ENCODE data around the gene CD40LG. TPM values are rescaled to one million over a fixed set of nuclear protein-coding genes. Genes with fewer than 3 reads are reported as not detected.

Gene CD40LG
- polyA plus RNA-seq, 1 donor from 2014 or later: not detected

DNA sequence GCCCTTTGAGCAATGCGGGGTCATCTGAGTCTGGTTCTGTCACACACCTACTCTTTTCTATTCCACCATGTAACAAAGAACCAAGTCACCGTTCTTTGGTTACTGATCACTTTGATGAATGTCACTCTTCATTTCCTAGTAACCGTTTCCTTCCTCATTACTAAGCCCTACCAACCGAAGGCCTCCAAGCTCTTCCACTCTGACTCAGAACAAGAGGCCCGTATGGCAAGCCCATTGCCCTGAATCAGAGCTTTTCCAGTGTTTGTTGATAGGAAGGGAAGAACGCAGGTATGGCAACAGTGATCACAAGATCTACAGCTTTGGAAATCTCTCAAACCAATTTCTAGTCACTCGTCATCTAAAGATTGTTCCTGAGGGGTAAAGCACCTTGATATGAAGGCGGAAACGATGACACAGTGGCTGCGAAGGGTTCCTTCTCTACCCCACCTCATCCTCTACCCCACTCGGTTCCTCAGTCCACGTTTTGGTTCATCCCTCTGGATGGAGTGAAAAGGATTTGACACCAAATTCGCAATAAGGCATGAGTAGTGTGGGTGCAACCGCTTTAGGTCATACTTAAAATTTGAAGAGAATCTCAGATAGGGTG lies 28.0 kb upstream of the CD40LG start:
- Histone ChIP-seq H3K9ac (ENCODE audit: low read length) (no peak overlapping the region), H3K27me3 (ENCODE audit: insufficient read depth, low read depth, low read length) (no peaks in the 10 kb centered on the region), H3K36me3 (ENCODE audit: insufficient read depth, low read length) (no peaks in the 10 kb centered on the region), H2AFZ (ENCODE audit: low read depth, low read length) (no peak overlapping the region), H3K79me2 (replicated peaks; ENCODE audit: insufficient read depth, low read length) (no peaks in the 10 kb centered on the region), H3K4me2 (ENCODE audit: low read length) (no peak overlapping the region), H3F3A (ENCODE audit: insufficient read depth, low read length, poor library complexity, severe bottlenecking) (no peaks in the 10 kb centered on the region), H3K9me2 (ENCODE audit: insufficient read depth, low read length) (no peaks in the 10 kb centered on the region), H3K9me3 (ENCODE audit: low read length) (no peaks in the 10 kb centered on the region), H3K27ac (ENCODE audit: low read length) (no peak overlapping the region), H4K20me1 (ENCODE audit: insufficient read depth) (no peaks in the 10 kb centered on the region), H3K4me3 (ENCODE audit: low read length) (no peak overlapping the region)
- no peak for TF ChIP-seq RAD21 (conservative IDR thresholded peaks at IDR 0.05)
- no peak for TF ChIP-seq MXI1 (conservative IDR thresholded peaks at IDR 0.05; ENCODE audit: poor library complexity, severe bottlenecking)
- TF ChIP-seq TAF1 (IDR thresholded peaks at IDR 0.05; ENCODE audit: low read depth): no peak
- no peak for TF ChIP-seq EZH2 (IDR thresholded peaks at IDR 0.05; ENCODE audit: borderline replicate concordance, insufficient read depth, low read length, poor library complexity, severe bottlenecking)
- TF ChIP-seq POLR2AphosphoS5 (IDR thresholded peaks at IDR 0.05): no peak
- TF ChIP-seq, protein P1, sequence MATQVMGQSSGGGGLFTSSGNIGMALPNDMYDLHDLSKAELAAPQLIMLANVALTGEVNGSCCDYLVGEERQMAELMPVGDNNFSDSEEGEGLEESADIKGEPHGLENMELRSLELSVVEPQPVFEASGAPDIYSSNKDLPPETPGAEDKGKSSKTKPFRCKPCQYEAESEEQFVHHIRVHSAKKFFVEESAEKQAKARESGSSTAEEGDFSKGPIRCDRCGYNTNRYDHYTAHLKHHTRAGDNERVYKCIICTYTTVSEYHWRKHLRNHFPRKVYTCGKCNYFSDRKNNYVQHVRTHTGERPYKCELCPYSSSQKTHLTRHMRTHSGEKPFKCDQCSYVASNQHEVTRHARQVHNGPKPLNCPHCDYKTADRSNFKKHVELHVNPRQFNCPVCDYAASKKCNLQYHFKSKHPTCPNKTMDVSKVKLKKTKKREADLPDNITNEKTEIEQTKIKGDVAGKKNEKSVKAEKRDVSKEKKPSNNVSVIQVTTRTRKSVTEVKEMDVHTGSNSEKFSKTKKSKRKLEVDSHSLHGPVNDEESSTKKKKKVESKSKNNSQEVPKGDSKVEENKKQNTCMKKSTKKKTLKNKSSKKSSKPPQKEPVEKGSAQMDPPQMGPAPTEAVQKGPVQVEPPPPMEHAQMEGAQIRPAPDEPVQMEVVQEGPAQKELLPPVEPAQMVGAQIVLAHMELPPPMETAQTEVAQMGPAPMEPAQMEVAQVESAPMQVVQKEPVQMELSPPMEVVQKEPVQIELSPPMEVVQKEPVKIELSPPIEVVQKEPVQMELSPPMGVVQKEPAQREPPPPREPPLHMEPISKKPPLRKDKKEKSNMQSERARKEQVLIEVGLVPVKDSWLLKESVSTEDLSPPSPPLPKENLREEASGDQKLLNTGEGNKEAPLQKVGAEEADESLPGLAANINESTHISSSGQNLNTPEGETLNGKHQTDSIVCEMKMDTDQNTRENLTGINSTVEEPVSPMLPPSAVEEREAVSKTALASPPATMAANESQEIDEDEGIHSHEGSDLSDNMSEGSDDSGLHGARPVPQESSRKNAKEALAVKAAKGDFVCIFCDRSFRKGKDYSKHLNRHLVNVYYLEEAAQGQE (IDR thresholded peaks at IDR 0.05; ENCODE audit: borderline replicate concordance): no peak
- no peak for TF ChIP-seq EP300 (conservative IDR thresholded peaks at IDR 0.05; ENCODE audit: poor library complexity, severe bottlenecking)
- TF ChIP-seq, protein P2, sequence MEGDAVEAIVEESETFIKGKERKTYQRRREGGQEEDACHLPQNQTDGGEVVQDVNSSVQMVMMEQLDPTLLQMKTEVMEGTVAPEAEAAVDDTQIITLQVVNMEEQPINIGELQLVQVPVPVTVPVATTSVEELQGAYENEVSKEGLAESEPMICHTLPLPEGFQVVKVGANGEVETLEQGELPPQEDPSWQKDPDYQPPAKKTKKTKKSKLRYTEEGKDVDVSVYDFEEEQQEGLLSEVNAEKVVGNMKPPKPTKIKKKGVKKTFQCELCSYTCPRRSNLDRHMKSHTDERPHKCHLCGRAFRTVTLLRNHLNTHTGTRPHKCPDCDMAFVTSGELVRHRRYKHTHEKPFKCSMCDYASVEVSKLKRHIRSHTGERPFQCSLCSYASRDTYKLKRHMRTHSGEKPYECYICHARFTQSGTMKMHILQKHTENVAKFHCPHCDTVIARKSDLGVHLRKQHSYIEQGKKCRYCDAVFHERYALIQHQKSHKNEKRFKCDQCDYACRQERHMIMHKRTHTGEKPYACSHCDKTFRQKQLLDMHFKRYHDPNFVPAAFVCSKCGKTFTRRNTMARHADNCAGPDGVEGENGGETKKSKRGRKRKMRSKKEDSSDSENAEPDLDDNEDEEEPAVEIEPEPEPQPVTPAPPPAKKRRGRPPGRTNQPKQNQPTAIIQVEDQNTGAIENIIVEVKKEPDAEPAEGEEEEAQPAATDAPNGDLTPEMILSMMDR (IDR thresholded peaks at IDR 0.05; ENCODE audit: poor library complexity, severe bottlenecking): no peak
- TF ChIP-seq SMC3 (conservative IDR thresholded peaks at IDR 0.05; ENCODE audit: poor library complexity): no peak

DNA sequence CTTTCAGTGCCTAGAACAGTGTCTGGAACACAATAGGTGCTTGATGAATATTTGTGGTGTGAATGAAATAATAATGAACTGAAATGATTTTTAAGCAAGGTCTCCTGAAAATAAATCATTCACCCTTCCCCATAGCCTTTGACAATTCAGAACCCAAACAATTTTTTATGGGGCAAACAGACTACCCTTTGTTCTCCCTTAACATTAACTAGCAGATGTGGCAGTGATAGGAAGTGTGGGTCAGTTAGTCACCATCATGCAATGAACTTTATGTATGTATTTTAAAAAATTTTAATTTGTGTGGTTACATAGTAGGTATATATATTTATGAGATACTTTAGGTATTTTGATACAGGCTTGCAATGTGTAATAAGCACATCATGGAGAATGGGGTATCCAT lies 27.2 kb upstream of the CD40LG start:
- Histone ChIP-seq H3F3A (ENCODE audit: insufficient read depth, low read length, poor library complexity, severe bottlenecking) (no peaks in the 10 kb centered on the region), H3K79me2 (replicated peaks; ENCODE audit: insufficient read depth, low read length) (no peaks in the 10 kb centered on the region), H3K27ac (ENCODE audit: low read length) (no peak overlapping the region), H3K9me3 (ENCODE audit: low read length) (no peaks in the 10 kb centered on the region), H2AFZ (ENCODE audit: low read depth, low read length) (no peak overlapping the region), H3K36me3 (ENCODE audit: insufficient read depth, low read length) (no peaks in the 10 kb centered on the region), H3K4me3 (ENCODE audit: low read length) (no peak overlapping the region), H3K4me2 (ENCODE audit: low read length) (no peak overlapping the region), H4K20me1 (ENCODE audit: insufficient read depth) (no peaks in the 10 kb centered on the region), H3K9me2 (ENCODE audit: insufficient read depth, low read length) (no peaks in the 10 kb centered on the region), H3K9ac (ENCODE audit: low read length) (no peak overlapping the region), H3K27me3 (ENCODE audit: insufficient read depth, low read depth, low read length) (no peaks in the 10 kb centered on the region)
- TF ChIP-seq, protein P2 (IDR thresholded peaks at IDR 0.05; ENCODE audit: poor library complexity, severe bottlenecking): no peak
- TF ChIP-seq POLR2AphosphoS5 (IDR thresholded peaks at IDR 0.05) (no peak), MXI1 (conservative IDR thresholded peaks at IDR 0.05; ENCODE audit: poor library complexity, severe bottlenecking) (no peak), RAD21 (conservative IDR thresholded peaks at IDR 0.05) (no peak), SMC3 (conservative IDR thresholded peaks at IDR 0.05; ENCODE audit: poor library complexity) (no peak), EZH2 (IDR thresholded peaks at IDR 0.05; ENCODE audit: borderline replicate concordance, insufficient read depth, low read length, poor library complexity, severe bottlenecking) (no peak), EP300 (conservative IDR thresholded peaks at IDR 0.05; ENCODE audit: poor library complexity, severe bottlenecking) (no peak), TAF1 (IDR thresholded peaks at IDR 0.05; ENCODE audit: low read depth) (no peak)
- TF ChIP-seq, protein P1 (IDR thresholded peaks at IDR 0.05; ENCODE audit: borderline replicate concordance): no peak
